Measurements from ENCODE around the gene CT55.

CT55 gene

GRCh38 chrX:135109554-135109953, 61.6 kb downstream of the CT55 start:
- H3K4me1 ChIP-seq: no peaks in the 10 kb centered on the region
- TF ChIP-seq CTCF (IDR thresholded peaks at IDR 0.05; ENCODE audit: low read depth, low read length): no peak
- DNase-seq: no peak
- no peaks in the 10 kb centered on the region for H3K27me3 ChIP-seq
- no peak overlapping the region for H3K4me3 ChIP-seq (ENCODE audit: low read depth, low read length)
- H3K9me3 ChIP-seq: no peaks in the 10 kb centered on the region
- no peaks in the 10 kb centered on the region for H3K36me3 ChIP-seq
